IMR-90 (cell line): ENCODE data around the gene PLAAT2. TPM values are rescaled to one million over a fixed set of nuclear protein-coding genes. Genes with fewer than 3 reads are reported as not detected.

Experiments
- ATAC-seq: fragments of 200-7000 bp; cut with Tn5 transposase; 2 replicates; pipeline ENCODE4 v1.9.1; 2020; ENCODE audit warnings: low read depth, mild to moderate bottlenecking, moderate library complexity
- BruUV-seq: library from RNA; stranded (reverse); fragments of 400-500 nt; replicated peaks from 2 replicates; lab custom pipeline; 2021; lab: Mats Ljungman, UMichigan
- CTCF ChIA-PET: fragments of 300-600 bp; formaldehyde crosslinking; extraction: SDS; loops from one replicate; lab custom pipeline; 2021; ENCODE audit warnings: antibody characterized with exemption; lab: Yijun Ruan, JAX
- POLR2A ChIA-PET: fragments of 300-600 bp; sonication (Branson Sonifier 250); formaldehyde crosslinking; loops from one replicate; lab custom pipeline; 2022; ENCODE audit warnings: antibody characterized with exemption; ENCODE audit not compliant: unreplicated experiment; lab: Charles Lee
- DNase-seq: peaks from one replicate; pipeline ENCODE4 v3.0.0; 2013
- H2AFZ ChIP-seq: replicated peaks from 2 replicates; pipeline ENCODE3; 2013; ENCODE audit warnings: low read length, mild to moderate bottlenecking; ENCODE audit not compliant: poor library complexity
- H2AK5ac ChIP-seq: 2 replicates; pipeline ENCODE4 v1.6.1; 2013; ENCODE audit warnings: low read depth, low read length, inconsistent platforms
- H2AK9ac ChIP-seq: replicated peaks from 2 replicates; pipeline ENCODE3; 2013; ENCODE audit warnings: mild to moderate bottlenecking, low read depth, low read length, moderate library complexity; ENCODE audit not compliant: poor library complexity
- H2BK120ac ChIP-seq: 2 replicates; pipeline ENCODE4 v1.6.1; 2013; ENCODE audit warnings: low read depth, low read length, inconsistent platforms
- H2BK15ac ChIP-seq: 3 replicates; pipeline ENCODE4 v1.6.1; 2013; ENCODE audit warnings: low read depth, low read length, inconsistent platforms
- H2BK20ac ChIP-seq: 2 replicates; pipeline ENCODE4 v1.6.1; 2013; ENCODE audit warnings: low read depth, mild to moderate bottlenecking, inconsistent platforms, low read length, moderate library complexity
- H2BK5ac ChIP-seq: 2 replicates; pipeline ENCODE4 v1.6.1; 2013; ENCODE audit warnings: mild to moderate bottlenecking, low read depth, low read length, inconsistent platforms; ENCODE audit not compliant: poor library complexity, severe bottlenecking
- H3K14ac ChIP-seq: replicated peaks from 2 replicates; pipeline ENCODE4 v1.6.1; 2013; ENCODE audit warnings: low read depth, low read length, inconsistent platforms
- H3K18ac ChIP-seq: 2 replicates; pipeline ENCODE4 v1.6.1; 2013; ENCODE audit warnings: low read depth, low read length, control low read depth
- H3K23ac ChIP-seq: 2 replicates; pipeline ENCODE4 v1.6.1; 2013; ENCODE audit warnings: low read depth, low read length, inconsistent platforms
- H3K27ac ChIP-seq: 2 replicates; pipeline ENCODE4 v1.5.1; 2013; ENCODE audit warnings: mild to moderate bottlenecking, control low read depth, low read length; ENCODE audit not compliant: insufficient read depth
- H3K27me3 ChIP-seq: 2 replicates; pipeline ENCODE4 v1.6.1; 2013; ENCODE audit warnings: low read length; ENCODE audit not compliant: control insufficient read depth, insufficient read depth
- H3K36me3 ChIP-seq: 2 replicates; pipeline ENCODE4 v1.6.1; 2013; ENCODE audit warnings: low read length, mixed read lengths; ENCODE audit not compliant: control insufficient read depth, insufficient read depth
- H3K4ac ChIP-seq: 2 replicates; pipeline ENCODE4 v1.6.1; 2013; ENCODE audit warnings: low read depth, low read length, inconsistent platforms
- H3K4me1 ChIP-seq: 2 replicates; pipeline ENCODE4 v1.6.1; 2013; ENCODE audit warnings: low read length, mixed read lengths; ENCODE audit not compliant: control insufficient read depth, insufficient read depth
- H3K4me2 ChIP-seq: 2 replicates; pipeline ENCODE4 v1.6.1; 2013; ENCODE audit warnings: low read depth, mild to moderate bottlenecking, control low read depth, low read length, moderate library complexity
- H3K4me3 ChIP-seq: 2 replicates; pipeline ENCODE4 v1.5.1; 2013; ENCODE audit warnings: low read depth, mild to moderate bottlenecking, control low read depth, low read length, moderate library complexity; ENCODE audit not compliant: insufficient read depth
- H3K56ac ChIP-seq: 2 replicates; pipeline ENCODE4 v1.6.1; 2013; ENCODE audit warnings: low read length, inconsistent platforms; ENCODE audit not compliant: insufficient read depth; ENCODE audit errors: extremely low read depth
- H3K79me1 ChIP-seq, 2 experiments: 2 replicates each; pipeline ENCODE4 v1.6.1; 2013; ENCODE audit warnings: low read length in 2 of 2, inconsistent platforms in 1 of 2, low read depth in 1 of 2
- H3K9ac ChIP-seq: 2 replicates; pipeline ENCODE4 v1.6.1; 2013; ENCODE audit warnings: low read depth, low read length, control low read depth
- H3K9me1 ChIP-seq: 2 replicates; pipeline ENCODE4 v1.6.1; 2013; ENCODE audit warnings: low read length, inconsistent platforms; ENCODE audit not compliant: insufficient read depth
- H3K9me3 ChIP-seq: 2 replicates; pipeline ENCODE4 v1.6.1; 2013; ENCODE audit warnings: low read length; ENCODE audit not compliant: control insufficient read depth, insufficient read depth
- H4K20me1 ChIP-seq: 2 replicates; pipeline ENCODE4 v1.6.1; 2013; ENCODE audit warnings: low read length, inconsistent platforms; ENCODE audit not compliant: insufficient read depth
- H4K5ac ChIP-seq: 2 replicates; pipeline ENCODE4 v1.6.1; 2013; ENCODE audit warnings: mild to moderate bottlenecking, low read depth, low read length, control low read depth
- H4K8ac ChIP-seq, 2 experiments: 2 replicates each; pipeline ENCODE4 v1.6.1; 2013; ENCODE audit warnings: low read depth in 2 of 2, low read length in 2 of 2, control low read depth in 1 of 2, inconsistent platforms in 1 of 2
- H4K91ac ChIP-seq: 2 replicates; pipeline ENCODE4 v1.6.1; 2013; ENCODE audit warnings: low read depth, low read length, inconsistent platforms; ENCODE audit not compliant: insufficient read depth
- BHLHE40 ChIP-seq: fragments of 150-350 bp; IDR thresholded peaks from 2 replicates; pipeline ENCODE4 v1.6.1; 2016; ENCODE audit warnings: mild to moderate bottlenecking, low read depth, low read length
- CEBPB ChIP-seq: IDR thresholded peaks from 2 replicates; pipeline ENCODE4 v1.6.1; 2012; ENCODE audit warnings: low read depth, low read length, improper control_type of control experiment
- CHD1 ChIP-seq: IDR thresholded peaks from 2 replicates; pipeline ENCODE4 v1.6.1; 2012; ENCODE audit warnings: low read depth, low read length, improper control_type of control experiment
- ELK1 ChIP-seq: fragments of 150-350 bp; IDR thresholded peaks from 2 replicates; pipeline ENCODE4 v1.6.1; 2016; ENCODE audit warnings: low read depth, mild to moderate bottlenecking, low read length, moderate library complexity, borderline replicate concordance
- FOS ChIP-seq: fragments of 150-350 bp; IDR thresholded peaks from 2 replicates; pipeline ENCODE4 v1.6.1; 2016; ENCODE audit warnings: low read depth, low read length
- MAFK ChIP-seq: IDR thresholded peaks from 2 replicates; pipeline ENCODE4 v1.6.1; 2012; ENCODE audit warnings: low read depth, low read length, improper control_type of control experiment
- MXI1 ChIP-seq: IDR thresholded peaks from 2 replicates; pipeline ENCODE4 v1.6.1; 2012; ENCODE audit warnings: low read depth, mild to moderate bottlenecking, low read length, moderate library complexity, borderline replicate concordance
- NFE2L2 ChIP-seq: fragments of 150-350 bp; IDR thresholded peaks from 2 replicates; pipeline ENCODE4 v1.6.1; 2016; ENCODE audit warnings: low read depth, mild to moderate bottlenecking, low read length
- POLR2A ChIP-seq: IDR thresholded peaks from 2 replicates; pipeline ENCODE4 v1.6.1; 2012; ENCODE audit warnings: mild to moderate bottlenecking, low read depth, low read length
- RCOR1 ChIP-seq: IDR thresholded peaks from 2 replicates; pipeline ENCODE4 v1.6.1; 2012; ENCODE audit warnings: mild to moderate bottlenecking, low read length, improper control_type of control experiment; ENCODE audit not compliant: insufficient replicate concordance
- USF2 ChIP-seq: fragments of 150-350 bp; IDR thresholded peaks from 2 replicates; pipeline ENCODE4 v1.6.1; 2017; ENCODE audit warnings: mild to moderate bottlenecking, antibody characterized with exemption, low read length, low read depth
- WGBS, 2 experiments: methylation state at CpG; one replicate each; pipeline versions ENCODE4 v1.1.5 to v1.1.7; 2013; ENCODE audit warnings: missing lambda C conversion rate in 2 of 2; ENCODE audit not compliant: insufficient read length in 1 of 2; ENCODE audit errors: extremely low coverage in 2 of 2; 5-methylcytosine and 5-hydroxymethylcytosine counted together
- dilution Hi-C: fragments of 300-500 bp; cut with HindIII; formaldehyde crosslinking; loops from one replicate; pipeline ENCODE4 v1.14.3; 2018; ENCODE audit warnings: low sequenced_read_pairs; ENCODE audit not compliant: unreplicated experiment
- in situ Hi-C: fragments of 300-500 bp; cut with MboI; formaldehyde crosslinking; loops from 3 replicates; pipeline ENCODE4 v1.14.3; 2019; ENCODE audit warnings: low sequenced_read_pairs, inconsistent platforms, mixed read lengths
- intact Hi-C: fragments of 100-400 bp; cut with micrococcal nuclease; formaldehyde crosslinking; loops from 2 replicates; pipeline ENCODE4 v1.10.0; 2022
- polyA plus RNA-seq, 3 experiments: library from polyadenylated mRNA; depleted of rRNA; stranded (reverse); fragments of >200 nt; gene quantifications; 2 replicates each; pipeline ENCODE4 v1.2.3, GENCODE V29; 2012; ENCODE audit warnings: low replicate concordance in 1 of 3
- total RNA-seq: library from RNA; depleted of rRNA; stranded (reverse); fragments of >200 nt; gene quantifications from 2 replicates; pipeline ENCODE4 v1.2.3, GENCODE V29; 2012

Gene PLAAT2
- total and polyA plus RNA-seq, 2 of the 4 experiments (the other 2 are of a cell fraction) = not detected

- no peak for ATAC-seq
- DNase-seq = no peak
- WGBS, 2 experiments = no CpG with 5 or more reads among the region's 3 CpGs
- Histone ChIP-seq H2BK120ac (no peak overlapping the region), H3K4me1 (no peaks in the 10 kb centered on the region), H3K9me1 (no peaks in the 10 kb centered on the region), H3K4me3 (no peak overlapping the region), H2BK5ac (no peak overlapping the region), H3K27ac (no peak overlapping the region), H2BK20ac (no peak overlapping the region), H4K8ac (no peak overlapping the region), H3K9me3 (no peaks in the 10 kb centered on the region), H2AK5ac (no peak overlapping the region), H2AFZ (no peak overlapping the region), H3K18ac (no peak overlapping the region), H4K91ac (no peak overlapping the region), H3K4ac (no peak overlapping the region), H3K23ac (no peak overlapping the region), H3K9ac (no peak overlapping the region), H4K5ac (no peak overlapping the region), H4K20me1 (no peaks in the 10 kb centered on the region), H3K79me1 (no peaks in the 10 kb centered on the region), H2BK15ac (no peak overlapping the region), H3K14ac (no peak overlapping the region), H2AK9ac (no peak overlapping the region), H3K56ac (no peak overlapping the region), H3K4me2 (no peak overlapping the region), H3K36me3 (no peaks in the 10 kb centered on the region), H3K27me3 (no peaks in the 10 kb centered on the region)
- intact Hi-C loops = no loop called here
- in situ Hi-C loops = no loop called here
- ChIA-PET CTCF (interaction anchor here (0.7 to 1.2 kb wide), 2 partner anchors 12 to 152 kb away, joined by 3 to 5 read pairs; no protein-coding TSS in a partner anchor), POLR2A (no interaction called here)
- dilution Hi-C loops = no loop called here
- no TSS peak for BruUV-seq
- TF ChIP-seq USF2 (no peak), MXI1 (no peak), MAFK (no peak), POLR2A (no peak), FOS (no peak), RCOR1 (no peak), NFE2L2 (no peak), CEBPB (no peak), CHD1 (no peak), ELK1 (no peak), BHLHE40 (no peak)
Observed at GRCh38 chr11:63589000-63589399, 25.8 kb upstream of the PLAAT2 start.
